ENCODE data around the gene INSRR. TPM values are rescaled to one million over a fixed set of nuclear protein-coding genes. Genes with fewer than 3 reads are reported as not detected.

Gene INSRR
- total RNA-seq (2014; rRNA removed; shearing (Covaris generic)): not detected in 2 replicates

- no peak for DNase-seq (ENCODE audit: low spot score)
These were observed at the start of gene INSRR for GRCh38 chr1:156858959-156859522. Gene INSRR, minus strand, starts transcription at chr1:156859117. Its CDS starts 496 bp downstream, at chr1:156858621.

DNA sequence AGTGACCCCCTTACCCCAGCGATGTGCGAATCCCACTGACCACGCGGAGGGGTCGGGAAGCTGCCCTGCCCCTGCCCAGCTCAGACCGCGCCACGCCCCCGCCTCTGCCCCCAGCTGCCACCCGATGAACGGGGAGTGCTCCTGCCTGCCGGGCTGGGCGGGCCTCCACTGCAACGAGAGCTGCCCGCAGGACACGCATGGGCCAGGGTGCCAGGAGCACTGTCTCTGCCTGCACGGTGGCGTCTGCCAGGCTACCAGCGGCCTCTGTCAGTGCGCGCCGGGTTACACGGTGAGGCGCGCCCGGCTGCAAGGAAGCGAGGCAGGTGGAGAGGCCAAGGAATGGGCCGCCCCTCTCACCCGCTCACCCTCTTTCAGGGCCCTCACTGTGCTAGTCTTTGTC, 49.6 kb upstream of the INSRR start:
- no peak for DNase-seq (ENCODE audit: low spot score)

DNA sequence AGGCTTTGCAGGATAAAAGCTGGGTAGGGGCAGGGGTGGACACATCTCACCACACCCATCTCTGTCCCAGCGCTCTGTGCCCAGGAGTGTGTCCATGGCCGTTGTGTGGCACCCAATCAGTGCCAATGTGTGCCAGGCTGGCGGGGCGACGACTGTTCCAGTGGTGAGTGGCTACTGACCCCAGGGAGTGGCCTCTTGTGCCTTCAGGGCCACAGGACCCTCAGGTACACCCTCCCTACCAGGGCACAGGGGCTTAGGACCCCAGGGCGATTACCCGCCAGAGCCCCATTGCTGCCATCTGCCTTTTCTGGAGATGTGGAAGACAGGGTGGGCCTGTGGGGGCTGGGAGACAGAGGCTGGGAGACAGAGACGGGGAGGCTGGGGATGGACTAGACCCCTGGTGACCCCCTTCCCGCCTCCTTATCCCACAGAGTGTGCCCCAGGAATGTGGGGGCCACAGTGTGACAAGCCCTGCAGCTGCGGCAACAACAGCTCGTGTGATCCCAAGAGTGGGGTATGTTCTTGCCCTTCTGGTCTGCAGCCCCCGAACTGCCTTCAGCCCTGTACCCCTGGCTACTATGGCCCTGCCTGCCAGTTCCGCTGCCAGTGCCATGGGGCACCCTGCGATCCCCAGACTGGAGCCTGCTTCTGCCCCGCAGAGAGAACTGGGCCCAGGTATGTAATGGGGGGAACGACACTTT, 47.4 kb upstream of the INSRR start:
- DNase-seq (ENCODE audit: low spot score): no peak

DNA sequence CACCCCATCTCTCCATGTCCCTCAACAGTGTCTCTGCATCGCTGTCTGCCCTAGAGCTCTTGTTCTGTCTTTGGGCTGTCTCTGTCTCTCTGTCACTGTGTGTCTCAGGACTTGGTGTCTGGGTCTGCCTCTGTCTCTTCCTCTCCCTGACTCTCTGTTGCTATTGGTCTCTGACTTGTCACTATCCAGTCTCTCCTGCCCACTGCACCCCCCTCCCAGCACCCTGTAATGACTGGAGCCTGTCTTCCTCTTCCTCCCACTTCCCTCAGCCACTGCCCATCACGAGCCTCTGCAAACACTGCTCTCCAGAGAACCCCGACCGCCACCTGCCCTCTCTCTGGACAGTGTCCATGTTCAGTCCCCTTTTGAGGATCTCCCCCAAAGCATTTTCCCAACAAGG, 46.7 kb upstream of the INSRR start:
- no peak for DNase-seq (ENCODE audit: low spot score)

- DNase-seq (ENCODE audit: low spot score): no peak
These were observed 46.3 kb upstream of the INSRR start for GRCh38 chr1:156905176-156905575.

GRCh38 chr1:156904187-156904959, 45.5 kb upstream of the INSRR start:
- no peak for DNase-seq (ENCODE audit: low spot score)

GRCh38 chr1:156903328-156904091, 44.6 kb upstream of the INSRR start:
- DNase-seq (ENCODE audit: low spot score): no peak

DNA sequence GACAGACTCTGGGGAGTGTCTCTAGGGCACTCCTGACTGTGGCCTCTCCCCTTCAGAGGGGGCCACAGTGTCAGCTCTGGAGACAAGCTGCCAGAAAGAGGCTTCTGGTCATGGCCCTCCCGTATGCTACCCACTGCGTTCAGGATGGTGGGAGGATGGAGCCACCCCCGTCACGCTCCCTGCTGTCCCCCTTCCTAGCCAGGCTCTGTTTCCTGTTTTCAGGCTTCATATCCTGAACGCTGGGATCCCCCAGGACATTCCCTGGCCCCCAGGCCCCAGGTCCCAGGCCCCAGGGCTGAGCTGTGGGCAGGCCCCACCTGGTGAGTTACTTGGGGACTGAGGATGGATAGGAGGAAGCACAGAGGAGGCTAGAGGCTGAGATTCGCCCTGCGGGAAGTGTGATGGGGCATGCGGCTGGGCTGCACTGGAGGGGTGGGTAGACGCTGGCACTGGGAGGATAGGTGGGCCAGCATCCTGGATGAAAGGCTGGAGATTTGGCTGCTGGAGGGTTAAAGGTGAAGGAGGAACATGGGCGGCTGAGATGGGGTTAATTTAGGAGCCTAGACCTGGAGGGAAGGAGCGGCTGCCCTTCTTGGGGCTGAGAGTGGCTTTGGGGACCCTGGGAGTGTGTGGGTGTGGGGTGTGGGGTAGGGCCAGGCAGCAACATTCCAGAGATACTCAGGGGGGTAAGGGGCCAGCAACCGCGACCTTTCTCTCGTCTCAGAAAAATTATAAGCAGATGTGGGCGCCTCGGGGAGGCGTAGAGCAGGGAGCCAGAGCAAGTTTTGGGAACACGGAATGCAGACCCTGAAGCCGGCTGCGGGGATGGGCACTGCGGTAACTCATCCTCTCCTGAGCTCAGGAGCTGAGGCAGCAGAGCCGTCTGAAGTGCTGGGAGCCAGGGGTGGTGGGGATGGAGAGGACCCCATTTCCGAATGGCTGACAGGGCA, 43.3 kb upstream of the INSRR start:
- no peak for DNase-seq (ENCODE audit: low spot score)

DNA sequence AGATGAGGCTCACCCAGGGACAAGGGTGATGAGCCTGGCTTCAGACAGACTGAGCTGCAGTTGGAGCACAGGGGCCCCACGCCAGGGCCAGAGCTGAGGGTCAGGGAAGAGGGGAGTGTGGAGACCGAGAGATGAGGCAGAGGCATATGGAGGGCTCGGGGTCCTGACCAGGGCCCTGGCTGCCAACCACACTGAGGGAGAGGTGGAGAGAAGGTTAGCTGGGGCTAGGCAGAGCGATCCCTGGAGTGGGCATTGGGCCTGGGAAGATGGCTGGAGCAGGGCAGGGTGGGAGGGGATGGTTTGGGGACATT, 42.6 kb upstream of the INSRR start:
- no peak for DNase-seq (ENCODE audit: low spot score)

DNA sequence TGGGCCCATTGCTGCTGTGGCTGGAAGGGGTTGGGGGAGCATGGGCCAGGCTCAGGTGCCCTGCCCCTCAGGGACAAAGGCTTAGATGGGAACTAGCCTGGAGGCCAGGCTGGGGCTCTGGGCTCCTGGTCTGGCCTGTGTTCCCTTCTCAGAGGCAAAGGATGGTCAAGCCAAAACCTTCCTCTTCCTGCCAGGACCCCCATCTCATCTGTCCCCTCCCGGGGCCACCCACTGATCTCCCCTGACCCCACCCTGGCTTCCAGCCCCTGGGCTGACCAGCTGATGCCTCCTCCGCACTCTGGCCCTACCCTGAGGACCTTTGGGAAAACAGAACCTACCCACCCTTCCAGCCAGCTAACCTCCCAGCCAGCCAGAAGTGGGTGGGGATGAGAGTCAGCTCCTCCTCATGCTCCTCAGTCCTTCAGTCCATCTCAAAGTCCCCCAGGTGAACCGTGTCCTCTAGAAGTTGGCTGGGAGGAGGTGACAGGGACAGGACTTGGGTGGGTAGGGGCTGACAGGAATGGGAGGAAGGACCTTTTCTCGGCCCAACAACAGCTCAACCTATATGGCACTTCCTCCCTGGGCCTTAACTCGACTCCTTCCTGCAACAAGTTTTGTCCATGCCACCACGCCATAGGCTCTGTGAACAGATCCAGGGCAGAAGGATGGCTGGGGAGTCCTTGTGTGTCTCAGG, 42.1 kb upstream of the INSRR start:
- DNase-seq (ENCODE audit: low spot score): no peak

DNA sequence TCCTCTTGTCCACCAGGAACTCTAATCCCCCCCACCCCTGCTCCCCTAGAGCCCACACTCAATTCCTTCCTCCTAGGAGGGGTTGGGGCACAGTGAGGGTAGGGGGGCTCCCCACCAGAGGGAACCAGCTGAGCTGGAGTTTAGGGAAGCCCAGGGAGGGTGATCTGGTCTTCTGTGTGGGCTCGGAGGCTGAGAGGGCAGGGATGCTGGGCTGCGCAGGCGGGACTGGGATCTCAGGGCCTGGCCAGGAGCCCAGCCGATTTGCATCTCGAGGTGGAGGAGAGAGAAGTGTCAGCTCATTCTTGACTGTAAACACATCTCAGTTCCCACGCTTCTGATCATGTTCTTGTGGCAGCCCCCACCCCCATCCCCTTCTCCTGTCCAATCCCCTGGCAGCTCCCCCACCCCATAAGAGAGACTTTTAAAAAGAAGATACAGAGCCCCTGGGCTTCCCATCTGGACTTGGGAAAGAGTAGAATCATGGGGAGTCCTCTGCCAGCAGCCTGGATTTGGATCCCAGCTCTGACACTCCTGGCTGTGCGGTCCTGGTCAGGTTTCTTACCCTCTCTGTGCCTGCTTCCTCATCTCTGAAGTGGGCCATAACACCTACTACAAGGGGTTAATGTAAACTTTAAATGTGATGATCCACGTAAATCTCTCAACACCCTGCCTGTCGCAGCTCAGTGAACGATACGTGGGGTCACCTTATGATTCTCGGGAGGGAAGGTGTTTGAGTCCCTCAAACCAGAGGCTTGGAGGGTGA, 41.2 kb upstream of the INSRR start:
- DNase-seq (ENCODE audit: low spot score): no peak

DNA sequence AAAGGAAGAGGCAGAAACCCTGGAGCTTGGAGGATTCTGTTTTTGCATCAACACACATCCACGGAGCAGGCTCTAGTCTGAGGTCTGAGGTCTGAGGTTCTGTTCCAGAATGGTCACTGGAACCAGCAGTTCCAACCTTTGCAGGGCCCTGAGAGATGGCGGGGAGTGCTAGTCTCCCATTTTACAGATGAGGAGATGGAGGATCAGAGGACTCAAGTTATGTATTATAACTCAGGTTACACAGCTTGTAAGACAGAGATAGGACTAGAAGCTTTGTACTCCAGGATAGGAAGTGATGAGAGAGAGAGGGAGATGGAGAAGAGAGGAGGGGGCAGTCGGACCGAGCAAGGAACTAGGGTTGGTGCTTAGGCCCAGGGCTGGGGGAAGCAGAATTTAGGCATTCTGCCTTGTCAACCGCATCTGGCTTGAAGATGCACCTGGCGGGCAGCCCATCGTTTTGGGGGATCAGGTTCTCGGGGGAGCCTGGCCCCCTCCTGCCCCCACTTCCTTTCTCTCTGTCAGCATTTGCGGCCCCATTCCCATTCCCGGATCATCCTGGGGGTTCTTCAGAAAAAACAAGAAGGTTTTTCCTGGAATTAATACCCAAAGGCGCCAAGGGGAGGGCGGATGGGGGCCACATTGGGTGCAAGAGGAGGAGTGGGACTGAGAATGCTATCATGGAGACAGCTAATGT, 40.2 kb upstream of the INSRR start:
- no peak for DNase-seq (ENCODE audit: low spot score)

- DNase-seq (ENCODE audit: low spot score): no peak
These were observed 39.2 kb upstream of the INSRR start for GRCh38 chr1:156898161-156898566.

- DNase-seq (ENCODE audit: low spot score): peak; percentile 34
These were observed 38.3 kb upstream of the INSRR start for GRCh38 chr1:156897078-156897825.

- peak; percentile 63 for DNase-seq (ENCODE audit: low spot score)
These were observed 37.6 kb upstream of the INSRR start for GRCh38 chr1:156896490-156897033.

DNA sequence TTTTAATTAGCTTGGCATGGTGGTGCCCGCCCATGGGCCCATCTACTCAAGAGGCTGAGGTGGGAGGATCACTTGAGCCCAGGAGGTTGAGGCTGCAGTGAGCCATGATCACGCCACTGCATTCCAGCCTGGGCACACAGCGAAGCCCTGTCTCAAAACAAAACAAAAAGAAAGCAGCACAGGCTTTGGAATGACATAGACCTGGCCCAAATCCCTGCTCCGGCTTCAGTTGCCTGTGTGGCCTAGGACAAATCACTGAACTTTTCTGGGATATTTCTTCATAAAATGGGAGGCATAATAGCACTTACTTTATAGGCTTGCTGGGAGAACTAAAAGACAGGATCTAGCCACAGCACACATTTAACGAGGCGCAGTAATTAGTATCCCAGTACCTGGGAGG, 37.0 kb upstream of the INSRR start:
- DNase-seq (ENCODE audit: low spot score): no peak

- no peak for DNase-seq (ENCODE audit: low spot score)
These were observed 36.5 kb upstream of the INSRR start for GRCh38 chr1:156895455-156895812.

Measured in H4 (cell line).